ENCODE results near the gene NLRP1.
"Not testable (repeated sequence)": the region's sequence is repeated elsewhere in the genome, so short reads cannot be mapped to it uniquely, and the experiment has no call there.

Gene NLRP1

GRCh38 chr17:5587438-5588032 lies 3.2 kb upstream of the NLRP1 start:
- DNase-seq (ENCODE audit: low read depth in 2 of 2): peak in 1 of 2 donors; percentile 27

GRCh38 chr17:5585836-5586521 lies 1.7 kb upstream of the NLRP1 start:
- DNase-seq (ENCODE audit: low read depth in 2 of 2): no peak

- no peak for DNase-seq (ENCODE audit: low read depth in 2 of 2)
Observed at GRCh38 chr17:5585287-5585794, 1.0 kb upstream of the NLRP1 start.

- DNase-seq (ENCODE audit: low read depth in 2 of 2): no peak
Observed at GRCh38 chr17:5583426-5584382, 605 bp downstream of the NLRP1 start.

- no peak for DNase-seq (ENCODE audit: low read depth in 2 of 2)
Observed at GRCh38 chr17:5582209-5583185, 1.8 kb downstream of the NLRP1 start.

GRCh38 chr17:5581655-5582054 lies 2.7 kb downstream of the NLRP1 start:
- no peak for DNase-seq (ENCODE audit: low read depth in 2 of 2)

GRCh38 chr17:5580969-5581368 lies 3.3 kb downstream of the NLRP1 start:
- DNase-seq (ENCODE audit: low read depth in 2 of 2): no peak

GRCh38 chr17:5580367-5580766 lies 3.9 kb downstream of the NLRP1 start:
- DNase-seq (ENCODE audit: low read depth in 2 of 2): no peak

GRCh38 chr17:5578768-5579167 lies 5.5 kb downstream of the NLRP1 start:
- DNase-seq (ENCODE audit: low read depth in 2 of 2): not testable (repeated sequence)

- DNase-seq (ENCODE audit: low read depth in 2 of 2): not testable (repeated sequence)
Observed at GRCh38 chr17:5573017-5573416, 11.3 kb downstream of the NLRP1 start.

- DNase-seq (ENCODE audit: low read depth in 2 of 2): no peak
Observed at GRCh38 chr17:5571281-5571680, 13.0 kb downstream of the NLRP1 start.

GRCh38 chr17:5565808-5566207 lies 18.5 kb downstream of the NLRP1 start:
- no peak for DNase-seq (ENCODE audit: low read depth in 2 of 2)

GRCh38 chr17:5563456-5563855 lies 20.9 kb downstream of the NLRP1 start:
- DNase-seq (ENCODE audit: low read depth in 2 of 2): no peak

GRCh38 chr17:5562661-5563360 lies 21.5 kb downstream of the NLRP1 start:
- DNase-seq (ENCODE audit: low read depth in 2 of 2): no peak

- DNase-seq (ENCODE audit: low read depth in 2 of 2): no peak
Observed at GRCh38 chr17:5561736-5562571, 22.4 kb downstream of the NLRP1 start.

- DNase-seq (ENCODE audit: low read depth in 2 of 2): no peak
Observed at GRCh38 chr17:5560361-5560988, 23.8 kb downstream of the NLRP1 start.

- DNase-seq (ENCODE audit: low read depth in 2 of 2): no peak
Observed at GRCh38 chr17:5558815-5559785, 25.2 kb downstream of the NLRP1 start.

GRCh38 chr17:5557990-5558389 lies 26.3 kb downstream of the NLRP1 start:
- DNase-seq (ENCODE audit: low read depth in 2 of 2): no peak
